ENCODE results near the gene BIVM.

Gene BIVM

DNA sequence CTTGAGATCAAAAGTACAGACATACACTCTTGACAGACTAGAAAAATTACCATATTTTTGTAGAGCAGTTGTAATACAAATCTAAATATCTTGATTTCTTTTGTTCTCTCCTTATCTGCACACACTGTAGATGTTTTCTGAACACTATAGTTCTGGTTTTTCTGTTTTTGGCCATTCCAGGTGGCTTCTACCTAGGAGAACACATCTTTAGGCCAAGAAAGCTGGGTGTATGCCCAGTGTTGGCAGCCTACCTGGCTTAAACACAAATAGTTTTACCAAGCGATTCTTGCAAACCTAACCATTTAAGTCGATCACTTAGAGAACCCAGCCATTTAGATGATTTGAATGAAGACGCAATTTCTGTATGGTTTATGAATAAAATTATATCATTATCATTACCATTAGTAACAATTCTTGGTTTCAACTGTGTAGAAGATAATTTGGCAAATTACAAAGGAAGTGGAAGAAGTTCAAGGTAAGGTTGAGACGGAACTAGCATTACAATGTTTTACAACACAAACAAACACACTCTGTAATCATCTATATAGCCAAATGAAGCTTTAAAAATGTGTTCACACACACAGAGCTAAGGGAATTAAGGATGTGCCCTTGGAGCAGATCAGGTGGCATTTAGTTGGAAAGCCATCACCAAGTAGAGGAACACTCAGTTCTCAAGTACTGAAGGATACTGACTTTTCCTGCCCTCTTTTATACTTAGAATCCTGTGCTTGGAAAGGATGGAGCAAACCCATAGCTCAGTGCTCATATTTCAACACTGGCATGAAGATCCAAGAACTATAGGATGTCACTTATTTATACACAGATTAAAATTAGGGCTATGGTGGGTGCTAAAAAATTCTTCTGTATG, 83.1 kb downstream of the BIVM start:
- DNase-seq: no peak

All from islet precursor cell (in vitro differentiated cells).